Activated CD4-positive, alpha-beta T cell treated with anti-CD3 and anti-CD28 coated beads for 36 hours (primary cell): ENCODE measurements around the gene CREBBP. TPM values are rescaled to one million over a fixed set of nuclear protein-coding genes. Genes with fewer than 3 reads are reported as not detected.

ENCODE experiments used
- ATAC-seq: fragments of 200-7000 bp; cut with Tn5 transposase; one replicate; pipeline ENCODE4 v1.10.0; 2021; ENCODE audit warnings: mild to moderate bottlenecking, moderate library complexity
- CTCF ChIA-PET: fragments of 350-600 bp; sonication (Branson Sonifier 250); formaldehyde crosslinking; loops from one replicate; lab custom pipeline; 2021; ENCODE audit warnings: antibody characterized with exemption; lab: Charles Lee
- POLR2A ChIA-PET: fragments of 350-600 bp; sonication (Branson Sonifier 250); formaldehyde crosslinking; loops from one replicate; lab custom pipeline; 2021; ENCODE audit warnings: antibody characterized with exemption, inconsistent platforms; lab: Charles Lee
- DNase-seq: peaks from one replicate; pipeline ENCODE4 v3.0.0-alpha.2; 2020
- H3K27ac Mint-ChIP-seq: one replicate; pipeline ENCODE4 v1.8.0; 2021; ENCODE audit warnings: mixed read lengths
- H3K27me3 Mint-ChIP-seq: one replicate; pipeline ENCODE4 v1.8.0; 2021; ENCODE audit warnings: mixed read lengths
- H3K36me3 Mint-ChIP-seq: one replicate; pipeline ENCODE4 v1.8.0; 2021; ENCODE audit warnings: low read depth, mixed read lengths
- H3K4me1 Mint-ChIP-seq: one replicate; pipeline ENCODE4 v1.8.0; 2021; ENCODE audit warnings: mixed read lengths
- H3K4me3 Mint-ChIP-seq: one replicate; pipeline ENCODE4 v1.8.0; 2021; ENCODE audit warnings: mild to moderate bottlenecking, moderate library complexity, mixed read lengths
- H3K9me3 Mint-ChIP-seq: one replicate; pipeline ENCODE4 v1.8.0; 2021; ENCODE audit warnings: low read depth, mixed read lengths
- intact Hi-C, 2 experiments: fragments of 100-400 bp; cut with DNase I in 1 of 2; cut with micrococcal nuclease in 1 of 2; formaldehyde crosslinking; loops; one replicate each; pipeline versions ENCODE4 v1.14.2 to v1.15.1; 2022 to 2024; cut with DNase I, micrococcal nuclease
- total RNA-seq, 2 experiments: library from RNA; stranded (reverse); gene quantifications; one replicate each; pipeline ENCODE4 v1.2.3, GENCODE V29; 2021

CREBBP gene
- total RNA-seq, 2 experiments from 2014 or later, result 28.1 to 37.4 TPM

GRCh38 chr16:3856367-3857141, 24.0 kb downstream of the CREBBP start:
- Mint-ChIP-seq H3K4me1 (peaks cover 70% of the 10 kb centered on the region), H3K27me3 (no peaks in the 10 kb centered on the region), H3K36me3 (no peaks in the 10 kb centered on the region), H3K9me3 (no peaks in the 10 kb centered on the region), H3K27ac (no peak overlapping the region), H3K4me3 (no peak overlapping the region)
- intact Hi-C loops, result no loop called here
- ATAC-seq (no peak), DNase-seq (no peak)
- POLR2A ChIA-PET, result interaction anchor here (0.7 to 1.2 kb wide), 2 partner anchors 19 to 157 kb away, joined by 3 to 4 read pairs; no protein-coding TSS in a partner anchor
- CTCF ChIA-PET, result interaction anchor here (0.5 to 0.6 kb wide), 2 partner anchors 39 to 43 kb away, joined by 3 read pairs; no protein-coding TSS in a partner anchor

GRCh38 chr16:3854750-3855541, 25.6 kb downstream of the CREBBP start:
- Mint-ChIP-seq H3K4me1 (peaks cover 60% of the 10 kb centered on the region), H3K27me3 (no peaks in the 10 kb centered on the region), H3K36me3 (no peaks in the 10 kb centered on the region), H3K27ac (peak overlapping the region; percentile 4), H3K4me3 (no peak overlapping the region), H3K9me3 (no peaks in the 10 kb centered on the region)
- intact Hi-C loops, result no loop called here
- DNase-seq (no peak), ATAC-seq (peak; percentile 26)
- ChIA-PET POLR2A (no interaction called here), CTCF (interaction anchor here (0.6 kb wide), 1 partner anchor 71 kb away, joined by 3 read pairs; no protein-coding TSS in a partner anchor)

GRCh38 chr16:3850544-3850899, 30.0 kb downstream of the CREBBP start:
- ATAC-seq (no peak), DNase-seq (no peak)
- POLR2A ChIA-PET, result no interaction called here
- Mint-ChIP-seq H3K9me3 (no peaks in the 10 kb centered on the region), H3K27me3 (no peaks in the 10 kb centered on the region), H3K36me3 (peaks cover 8% of the 10 kb centered on the region), H3K4me1 (peaks cover 42% of the 10 kb centered on the region), H3K4me3 (no peak overlapping the region), H3K27ac (no peak overlapping the region)
- CTCF ChIA-PET, result no interaction called here
- intact Hi-C loops, result no loop called here

DNA sequence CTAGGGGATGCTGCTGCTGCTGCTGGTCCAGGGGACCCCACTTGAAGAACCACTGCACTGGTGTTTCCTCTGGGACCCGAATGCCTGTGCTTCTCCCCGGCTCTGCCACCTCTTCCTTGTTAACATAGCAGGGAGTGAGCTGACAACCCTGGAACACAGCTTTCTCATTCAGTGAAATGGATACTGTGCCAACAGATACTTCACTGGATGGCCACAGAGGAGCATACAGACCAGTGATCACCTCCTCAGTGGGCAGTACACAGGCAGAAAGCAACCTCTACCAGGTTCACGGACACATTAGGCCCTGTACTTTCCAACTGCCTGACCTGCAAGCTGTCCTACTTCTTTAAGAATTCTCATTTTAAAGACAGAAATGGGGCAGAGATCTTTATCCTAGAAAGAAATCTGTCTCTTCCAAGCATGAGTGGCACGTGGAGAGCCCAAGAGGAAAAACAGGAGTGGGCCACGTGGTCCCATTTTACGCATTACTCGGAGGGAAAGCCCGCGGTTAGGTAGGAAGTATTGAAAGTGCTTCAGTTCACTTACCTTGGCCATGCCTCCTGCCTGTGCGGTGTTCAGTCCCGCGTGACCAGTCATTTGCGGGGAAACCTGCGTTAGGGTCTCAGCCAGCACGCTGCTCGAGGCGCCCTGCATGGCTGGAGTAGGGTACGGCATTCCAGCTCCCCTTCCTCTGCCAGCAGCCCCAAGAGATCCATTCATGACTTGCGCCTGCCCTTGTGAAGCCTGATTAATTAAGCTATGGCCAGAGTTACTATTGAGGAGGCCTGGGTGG, 30.6 kb downstream of the CREBBP start:
- ATAC-seq, result no peak
- no peaks in the 10 kb centered on the region for H3K27me3 Mint-ChIP-seq
- no peak overlapping the region for H3K27ac Mint-ChIP-seq
- no peaks in the 10 kb centered on the region for H3K9me3 Mint-ChIP-seq
- CTCF ChIA-PET, result no interaction called here
- H3K36me3 Mint-ChIP-seq, result peaks cover 8% of the 10 kb centered on the region
- no peak for DNase-seq
- H3K4me1 Mint-ChIP-seq, result peaks cover 42% of the 10 kb centered on the region
- H3K4me3 Mint-ChIP-seq, result no peak overlapping the region
- POLR2A ChIA-PET, result no interaction called here
- intact Hi-C loops, result no loop called here

DNA sequence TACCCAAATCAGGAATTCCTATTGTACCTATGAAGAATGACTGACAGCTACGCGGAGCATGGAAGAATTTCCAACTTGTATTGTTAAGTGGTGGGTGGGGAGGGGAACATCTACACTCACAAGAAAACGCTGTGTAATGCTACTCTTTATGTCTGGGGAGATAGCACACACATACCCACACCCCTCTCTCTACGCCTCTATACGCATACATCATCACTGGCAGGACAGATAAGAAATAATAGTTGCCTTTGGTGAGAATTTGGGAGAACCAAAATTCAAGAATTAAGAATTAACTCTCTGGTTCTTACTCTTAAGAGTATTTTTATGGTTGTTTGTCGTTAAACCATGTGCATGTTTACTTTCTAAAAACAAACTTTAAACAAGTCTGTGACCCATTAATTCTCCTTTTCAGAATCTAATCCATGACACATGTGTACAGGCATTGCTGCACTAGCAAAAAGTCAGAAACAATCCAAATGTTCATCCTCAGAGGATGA, 33.9 kb downstream of the CREBBP start:
- peaks cover 10% of the 10 kb centered on the region for H3K36me3 Mint-ChIP-seq
- no peak for DNase-seq
- no peaks in the 10 kb centered on the region for H3K27me3 Mint-ChIP-seq
- H3K4me3 Mint-ChIP-seq, result no peak overlapping the region
- H3K9me3 Mint-ChIP-seq, result no peaks in the 10 kb centered on the region
- CTCF ChIA-PET, result no interaction called here
- peaks cover 42% of the 10 kb centered on the region for H3K4me1 Mint-ChIP-seq
- no peak overlapping the region for H3K27ac Mint-ChIP-seq
- POLR2A ChIA-PET, result no interaction called here
- intact Hi-C loops, result no loop called here
- ATAC-seq, result no peak

- ATAC-seq (no peak), DNase-seq (no peak)
- ChIA-PET CTCF (no interaction called here), POLR2A (no interaction called here)
- no peaks in the 10 kb centered on the region for H3K27me3 Mint-ChIP-seq
- H3K36me3 Mint-ChIP-seq, result peaks cover 10% of the 10 kb centered on the region
- peaks cover 43% of the 10 kb centered on the region for H3K4me1 Mint-ChIP-seq
- intact Hi-C loops, result no loop called here
- no peak overlapping the region for H3K27ac Mint-ChIP-seq
- H3K4me3 Mint-ChIP-seq, result no peak overlapping the region
- H3K9me3 Mint-ChIP-seq, result no peaks in the 10 kb centered on the region
Observed at GRCh38 chr16:3846087-3846486, 34.4 kb downstream of the CREBBP start.

DNA sequence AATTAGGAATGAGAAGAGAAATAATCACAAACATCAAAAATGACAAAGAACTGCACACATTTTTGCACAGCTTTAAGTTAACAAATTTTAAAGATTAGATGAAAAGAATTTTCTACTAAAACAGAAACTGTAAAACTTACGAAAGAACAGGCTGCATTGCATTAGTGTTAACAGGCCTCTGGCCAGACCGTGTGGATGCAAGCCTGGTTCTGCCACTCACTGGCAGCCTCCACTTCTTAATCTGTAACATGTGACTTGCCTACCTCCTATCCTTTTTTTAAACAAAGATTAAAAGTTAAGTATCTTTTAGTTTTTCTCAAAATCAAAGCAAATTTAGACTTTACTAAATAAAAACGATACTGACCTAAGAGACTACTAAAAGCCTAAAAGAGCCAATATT, 37.5 kb downstream of the CREBBP start:
- H3K36me3 Mint-ChIP-seq, result peaks cover 4% of the 10 kb centered on the region
- peaks cover 47% of the 10 kb centered on the region for H3K4me1 Mint-ChIP-seq
- no peak for DNase-seq

DNA sequence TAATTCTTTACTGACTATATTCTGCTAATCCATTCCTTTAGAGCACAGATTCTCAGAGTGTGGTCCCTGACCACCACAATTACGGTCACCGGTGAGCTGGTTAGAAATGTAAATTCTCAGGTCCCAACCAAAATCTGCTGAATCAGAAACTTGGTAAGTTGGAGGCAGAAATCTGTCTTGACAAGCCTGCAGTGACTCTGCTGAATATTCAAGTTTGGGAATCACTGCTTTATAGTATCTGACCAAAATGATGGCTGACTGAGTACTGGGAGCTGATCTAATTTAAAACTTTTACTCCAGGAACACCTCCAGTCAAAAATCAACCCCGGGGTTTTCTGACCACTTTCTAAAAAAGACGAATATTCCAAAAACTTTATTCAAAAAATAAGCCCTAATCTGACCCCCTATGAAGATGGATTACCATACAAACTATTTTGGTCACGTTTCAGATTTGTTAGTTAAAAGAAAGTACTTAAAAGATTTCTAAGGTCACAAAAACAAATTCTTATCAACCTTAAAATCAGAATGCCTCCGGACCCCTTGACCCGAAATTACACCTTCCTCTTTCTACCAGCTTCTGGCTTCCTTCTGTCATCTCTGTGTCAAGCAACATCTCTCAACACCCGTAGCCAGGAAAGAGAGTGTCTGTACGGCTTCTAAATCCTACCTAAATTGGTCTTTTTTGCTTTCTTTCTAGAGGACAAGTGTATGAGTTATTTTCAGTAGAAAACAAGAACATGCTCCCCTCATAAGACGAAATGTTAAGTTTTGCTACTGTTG, 38.6 kb downstream of the CREBBP start:
- CTCF ChIA-PET, result no interaction called here
- intact Hi-C loops, result no loop called here
- ATAC-seq, result no peak
- Mint-ChIP-seq H3K27me3 (no peaks in the 10 kb centered on the region), H3K4me1 (peaks cover 42% of the 10 kb centered on the region), H3K36me3 (peaks cover 3% of the 10 kb centered on the region), H3K4me3 (no peak overlapping the region), H3K9me3 (no peaks in the 10 kb centered on the region), H3K27ac (no peak overlapping the region)
- POLR2A ChIA-PET, result interaction anchor here (0.5 kb wide), 1 partner anchor 118 kb away, joined by 3 read pairs; no protein-coding TSS in a partner anchor
- DNase-seq, result no peak

More for the DNA sequence above, 37.5 kb downstream of the CREBBP start:
- Mint-ChIP-seq H3K27me3 (no peaks in the 10 kb centered on the region), H3K27ac (no peak overlapping the region), H3K9me3 (no peaks in the 10 kb centered on the region), H3K4me3 (no peak overlapping the region)
- no peak for ATAC-seq
- intact Hi-C loops, result no loop called here
- CTCF ChIA-PET, result interaction anchor here (0.7 kb wide), 1 partner anchor 497 kb away, joined by 3 read pairs; no protein-coding TSS in a partner anchor
- POLR2A ChIA-PET, result no interaction called here

DNA sequence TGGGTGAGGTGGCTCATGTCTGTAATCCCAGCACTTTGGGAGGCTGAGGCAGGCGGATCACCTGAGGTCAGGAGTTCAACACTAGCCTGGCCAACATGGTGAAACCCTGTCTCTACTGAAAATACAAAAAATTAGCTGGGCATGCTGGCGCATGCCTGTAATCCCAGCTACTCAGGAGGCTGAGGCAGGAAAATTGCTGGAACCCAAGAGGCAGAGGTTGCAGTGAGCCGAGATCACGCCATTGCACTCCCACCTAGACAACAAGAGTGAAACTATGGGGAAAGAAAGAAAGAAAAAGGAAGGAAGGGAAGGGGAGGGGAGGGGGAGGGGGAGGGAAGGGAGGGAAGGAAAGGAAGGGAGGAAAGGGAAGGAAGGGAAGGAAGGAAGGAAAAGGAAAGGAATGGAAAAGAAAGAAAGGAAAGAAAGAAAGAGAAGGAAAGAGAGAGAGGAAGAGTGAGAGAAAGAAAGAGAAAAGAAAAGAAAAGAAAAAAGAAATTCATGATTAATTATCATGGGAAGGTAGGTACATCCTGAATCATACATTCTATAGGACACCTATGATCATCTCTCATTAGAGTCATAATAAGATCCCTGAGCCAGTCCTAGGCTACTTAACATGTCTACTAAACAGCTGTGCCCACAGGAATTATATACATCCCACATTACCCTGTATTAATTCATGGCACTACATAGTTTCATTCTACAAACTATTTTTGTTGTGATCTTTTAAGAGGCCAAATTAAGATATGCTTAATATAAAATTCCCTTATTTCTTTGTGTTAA, 40.9 kb downstream of the CREBBP start:
- H3K27ac Mint-ChIP-seq, result no peak overlapping the region
- ATAC-seq (no peak), DNase-seq (no peak)
- H3K4me1 Mint-ChIP-seq, result peaks cover 26% of the 10 kb centered on the region
- POLR2A ChIA-PET, result no interaction called here
- no peak overlapping the region for H3K4me3 Mint-ChIP-seq
- peaks cover 5% of the 10 kb centered on the region for H3K36me3 Mint-ChIP-seq
- CTCF ChIA-PET, result interaction anchor here (2.1 kb wide), 1 partner anchor 23 kb away, joined by 6 read pairs; no protein-coding TSS in a partner anchor
- no peaks in the 10 kb centered on the region for H3K9me3 Mint-ChIP-seq
- no peaks in the 10 kb centered on the region for H3K27me3 Mint-ChIP-seq
- intact Hi-C loops, result no loop called here
